ENCODE data around the gene CST4.

GRCh38 chr20:23702021-23702420 lies 13.2 kb upstream of the CST4 start:
- TF ChIP-seq POLR2AphosphoS5 (IDR thresholded peaks at IDR 0.05; ENCODE audit: borderline replicate concordance, low read depth, low read length): no peak
- no peak for TF ChIP-seq EZH2 (IDR thresholded peaks at IDR 0.05)
- no peak for TF ChIP-seq FOXP2 (optimal IDR thresholded peaks at IDR 0.05; ENCODE audit: control extremely low read depth, extremely low read length, insufficient read depth)

Measured in SK-N-MC (cell line).